ENCODE measurements around the gene SEC16B. TPM values are rescaled to one million over a fixed set of nuclear protein-coding genes. Genes with fewer than 3 reads are reported as not detected.

Gene SEC16B
- total RNA-seq, 1 experiment from 2014 or later = 0.39 TPM

- peaks cover 6% of the 10 kb centered on the region; the same call in 1 of the 2 replicates for H3K9me3 ChIP-seq (ENCODE audit: control insufficient read depth, insufficient read depth, low read depth, low read length)
- in situ Hi-C loops (cut with HindIII; ENCODE audit: low pct_unique_long_range_greater_than_20kb, low sequenced_read_pairs) = no loop called here
- H3K27ac ChIP-seq (ENCODE audit: low read length) = no peak overlapping the region
- ChIA-PET POLR2A (no interaction called here), CTCF (no interaction called here)
- BruUV-seq (replicated peaks) = no TSS peak
- ATAC-seq = no peak
- H3K4me1 ChIP-seq (ENCODE audit: control insufficient read depth, insufficient read depth, low read length) = no peaks in the 10 kb centered on the region
- TF ChIP-seq POLR2AphosphoS5 (IDR thresholded peaks at IDR 0.05; ENCODE audit: low read depth, low read length) = no peak
- TF ChIP-seq TCF7L2 (IDR thresholded peaks at IDR 0.05; ENCODE audit: low read depth, low read length) = no peak
- TF ChIP-seq REST (IDR thresholded peaks at IDR 0.05; ENCODE audit: insufficient read depth in 1 of 2, low read depth in 2 of 2, low read length in 1 of 2) = no peak
- no peak for DNase-seq (ENCODE audit: low read depth, low spot score)
- H3K27me3 ChIP-seq (ENCODE audit: control insufficient read depth, insufficient read depth, low read length) = no peaks in the 10 kb centered on the region
- intact Hi-C loops (cut with micrococcal nuclease; ENCODE audit: unreplicated experiment) = no loop called here
- H3K4me3 ChIP-seq (ENCODE audit: low read depth in 2 of 2, low read length in 2 of 2) = no peak overlapping the region
- H3K36me3 ChIP-seq (ENCODE audit: control insufficient read depth, insufficient read depth, low read length) = no peaks in the 10 kb centered on the region
These were observed 49.4 kb upstream of the SEC16B start for GRCh38 chr1:178019208-178019607.

GRCh38 chr1:178017517-178017916 lies 47.7 kb upstream of the SEC16B start:
- BruUV-seq (replicated peaks) = no TSS peak
- ChIA-PET CTCF (no interaction called here), POLR2A (no interaction called here)
- in situ Hi-C loops (cut with HindIII; ENCODE audit: low pct_unique_long_range_greater_than_20kb, low sequenced_read_pairs) = no loop called here
- Histone ChIP-seq H3K9me3 (ENCODE audit: control insufficient read depth, insufficient read depth, low read depth, low read length) (peaks cover 6% of the 10 kb centered on the region; the same call in 1 of the 2 replicates), H3K4me1 (ENCODE audit: control insufficient read depth, insufficient read depth, low read length) (no peaks in the 10 kb centered on the region), H3K27ac (ENCODE audit: low read length) (no peak overlapping the region), H3K27me3 (ENCODE audit: control insufficient read depth, insufficient read depth, low read length) (no peaks in the 10 kb centered on the region), H3K36me3 (ENCODE audit: control insufficient read depth, insufficient read depth, low read length) (no peaks in the 10 kb centered on the region), H3K4me3 (ENCODE audit: low read depth in 2 of 2, low read length in 2 of 2) (no peak overlapping the region)
- TF ChIP-seq REST (IDR thresholded peaks at IDR 0.05; ENCODE audit: insufficient read depth in 1 of 2, low read depth in 2 of 2, low read length in 1 of 2) (no peak), POLR2AphosphoS5 (IDR thresholded peaks at IDR 0.05; ENCODE audit: low read depth, low read length) (no peak), SIN3A (IDR thresholded peaks at IDR 0.05; ENCODE audit: borderline replicate concordance, insufficient read depth, low read depth, low read length) (no peak), TCF7L2 (IDR thresholded peaks at IDR 0.05; ENCODE audit: low read depth, low read length) (no peak), CTCF (IDR thresholded peaks at IDR 0.05) (no peak)
- DNase-seq (ENCODE audit: low read depth, low spot score) = no peak
- intact Hi-C loops (cut with micrococcal nuclease; ENCODE audit: unreplicated experiment) = no loop called here
- ATAC-seq = no peak

Measured in Panc1 (cell line).